Endothelial cell of umbilical vein (primary cell): ENCODE results near the gene UBE2D2. TPM values are rescaled to one million over a fixed set of nuclear protein-coding genes. Genes with fewer than 3 reads are reported as not detected.

Source experiments
- BruUV-seq: library from RNA; stranded (reverse); fragments of 400-500 nt; replicated peaks from 2 replicates; lab custom pipeline; 2021; lab: Mats Ljungman, UMichigan
- CTCF ChIA-PET: fragments of 300-600, 350-600 bp; sonication (Branson Sonifier 250); formaldehyde crosslinking; loops from one replicate; lab custom pipeline; 2021; ENCODE audit warnings: antibody characterized with exemption, inconsistent platforms; lab: Charles Lee
- POLR2A ChIA-PET: fragments of 300-600, 350-600 bp; sonication (Branson Sonifier 250); formaldehyde crosslinking; loops from one replicate; lab custom pipeline; 2021; ENCODE audit warnings: antibody characterized with exemption, inconsistent platforms; lab: Charles Lee
- DNase-seq: peaks from one replicate; pipeline ENCODE4 v3.0.0-alpha.2; 2011; ENCODE audit warnings: low read depth, low spot score
- FAIRE-seq: peaks from 2 replicates; lab custom pipeline; 2011; peaks lifted over from hg19 to GRCh38; lab: Jason Lieb, UNC
- H2AFZ ChIP-seq: 2 replicates; pipeline ENCODE4 v1.6.0; 2012; ENCODE audit warnings: low read depth, low read length, control low read depth, inconsistent platforms
- H3K27ac ChIP-seq: 2 replicates; pipeline ENCODE4 v1.5.1; 2011; ENCODE audit warnings: low read depth, mild to moderate bottlenecking, control low read depth, low read length, moderate library complexity; ENCODE audit not compliant: insufficient read depth
- H3K27me3 ChIP-seq, 2 experiments: 2 replicates each; pipeline versions ENCODE4 v1.6.0 to v1.6.1; 2011; ENCODE audit warnings: low read length in 2 of 2, mixed read lengths in 1 of 2; ENCODE audit not compliant: control insufficient read depth in 2 of 2, insufficient read depth in 2 of 2
- H3K36me3 ChIP-seq, 2 experiments: 2 replicates in 1 of 2; 3 replicates in 1 of 2; pipeline ENCODE4 v1.5.1; 2011; ENCODE audit warnings: low read length in 2 of 2, mild to moderate bottlenecking in 1 of 2, moderate library complexity in 1 of 2; ENCODE audit not compliant: control insufficient read depth in 2 of 2, insufficient read depth in 2 of 2; ENCODE audit errors: extremely low read depth in 1 of 2
- H3K4me1 ChIP-seq: 3 replicates; pipeline ENCODE4 v1.5.1; 2011; ENCODE audit warnings: mild to moderate bottlenecking, low read length; ENCODE audit not compliant: control insufficient read depth, insufficient read depth; ENCODE audit errors: extremely low read depth
- H3K4me2 ChIP-seq: 2 replicates; pipeline ENCODE4 v1.6.1; 2011; ENCODE audit warnings: low read length, control low read depth, mixed read lengths; ENCODE audit not compliant: insufficient read depth
- H3K4me3 ChIP-seq, 3 experiments: fragments of 200-600 bp in 1 of 3; sonication (generic), shearing (Covaris generic) in 1 of 3; replicated peaks in 1 of 3; 2 replicates each; pipeline ENCODE4 v1.5.1; 2011 to 2016; ENCODE audit warnings: control low read depth in 3 of 3, low read length in 3 of 3, mild to moderate bottlenecking in 2 of 3, inconsistent platforms in 1 of 3, low read depth in 1 of 3, moderate library complexity in 1 of 3; ENCODE audit not compliant: insufficient read depth in 1 of 3
- H3K79me2 ChIP-seq: 2 replicates; pipeline ENCODE4 v1.6.0; 2012; ENCODE audit warnings: low read length, inconsistent platforms; ENCODE audit not compliant: control insufficient read depth, insufficient read depth
- H3K9ac ChIP-seq: replicated peaks from 2 replicates; pipeline ENCODE3; 2011; ENCODE audit warnings: low read length, control low read depth; ENCODE audit not compliant: insufficient read depth; ENCODE audit errors: extremely low read depth
- H3K9me1 ChIP-seq: replicated peaks from 3 replicates; pipeline ENCODE4 v1.6.0; 2011; ENCODE audit warnings: mild to moderate bottlenecking, low read length; ENCODE audit not compliant: control insufficient read depth, insufficient read depth; ENCODE audit errors: extremely low read depth
- H3K9me3 ChIP-seq: replicated peaks from 2 replicates; pipeline ENCODE4 v1.5.1; 2012; ENCODE audit warnings: low read length, inconsistent platforms; ENCODE audit not compliant: control insufficient read depth, insufficient read depth
- H4K20me1 ChIP-seq: replicated peaks from 2 replicates; pipeline ENCODE3; 2011; ENCODE audit warnings: mild to moderate bottlenecking, low read length; ENCODE audit not compliant: control insufficient read depth, insufficient read depth; ENCODE audit errors: extremely low read depth
- EZH2 ChIP-seq: IDR thresholded peaks from 2 replicates; pipeline ENCODE4 v1.6.1; 2012; ENCODE audit warnings: borderline replicate concordance, low read depth, mild to moderate bottlenecking, moderate library complexity, low read length, inconsistent platforms; ENCODE audit not compliant: severe bottlenecking
- FOS ChIP-seq: IDR thresholded peaks from 2 replicates; pipeline ENCODE4 v1.6.1; 2011; ENCODE audit warnings: mild to moderate bottlenecking, low read length, moderate library complexity, borderline replicate concordance; ENCODE audit not compliant: insufficient read depth
- GATA2 ChIP-seq: IDR thresholded peaks from 2 replicates; pipeline ENCODE4 v1.7.0; 2011; ENCODE audit warnings: low read depth, mild to moderate bottlenecking, moderate library complexity, mixed read lengths, low read length; ENCODE audit not compliant: insufficient read length, insufficient read depth
- JUN ChIP-seq: IDR thresholded peaks from 2 replicates; pipeline ENCODE4 v1.6.1; 2011; ENCODE audit warnings: borderline replicate concordance, low read depth; ENCODE audit not compliant: insufficient read length, insufficient read depth
- MYC ChIP-seq: IDR thresholded peaks from one replicate; pipeline ENCODE4 v1.6.1; 2011; ENCODE audit warnings: mild to moderate bottlenecking, low read depth, low read length
- POLR2A ChIP-seq: IDR thresholded peaks from 2 replicates; pipeline ENCODE4 v1.6.1; 2012; ENCODE audit warnings: low read depth, mild to moderate bottlenecking, control low read depth, low read length
- POLR2AphosphoS5 ChIP-seq: IDR thresholded peaks from 2 replicates; pipeline ENCODE4 v1.6.1; 2012; ENCODE audit warnings: low read depth, mild to moderate bottlenecking, control low read depth, low read length, moderate library complexity; ENCODE audit not compliant: insufficient read depth
- dilution Hi-C: fragments of 300-500 bp; cut with MboI; formaldehyde crosslinking; loops from one replicate; pipeline ENCODE4 v1.15.0; 2019; ENCODE audit warnings: low sequenced_read_pairs; ENCODE audit not compliant: extremely low pct_ligation_motif_present
- intact Hi-C: fragments of 100-400 bp; cut with micrococcal nuclease; formaldehyde crosslinking; loops from one replicate; pipeline ENCODE4 v1.10.0; 2022
- polyA plus RNA-seq, 4 experiments: library from polyadenylated mRNA; depleted of rRNA in 3 of 4; stranded (reverse) in 3 of 4; unstranded in 1 of 4; fragments of >200 nt; gene quantifications; 2 replicates each; pipeline versions ENCODE4 v1.2.1 to v1.2.3, GENCODE V29; 2011 to 2012; ENCODE audit warnings: missing spikeins in 1 of 4
- total RNA-seq: library from RNA; stranded (reverse); gene quantifications from 2 replicates; pipeline ENCODE4 v1.2.3, GENCODE V29; 2021
- TF ChIP-seq, protein P1 (sequence below), 2 donors: IDR thresholded peaks; 1 replicate in 1 of 2; 2 replicates in 1 of 2; pipeline ENCODE4 v1.5.1; 2011; ENCODE audit warnings: low read length in 2 of 2, mild to moderate bottlenecking in 2 of 2, moderate library complexity in 2 of 2, control low read depth in 1 of 2, inconsistent platforms in 1 of 2, low read depth in 1 of 2; ENCODE audit not compliant: insufficient read depth in 1 of 2; ENCODE audit errors: extremely low read depth in 1 of 2

UBE2D2 gene
- total and polyA plus RNA-seq, 2 donors (not counting 3 experiments of a cell fraction or from before 2014, with no cell fraction given): 45.0 to 156 TPM

DNA sequence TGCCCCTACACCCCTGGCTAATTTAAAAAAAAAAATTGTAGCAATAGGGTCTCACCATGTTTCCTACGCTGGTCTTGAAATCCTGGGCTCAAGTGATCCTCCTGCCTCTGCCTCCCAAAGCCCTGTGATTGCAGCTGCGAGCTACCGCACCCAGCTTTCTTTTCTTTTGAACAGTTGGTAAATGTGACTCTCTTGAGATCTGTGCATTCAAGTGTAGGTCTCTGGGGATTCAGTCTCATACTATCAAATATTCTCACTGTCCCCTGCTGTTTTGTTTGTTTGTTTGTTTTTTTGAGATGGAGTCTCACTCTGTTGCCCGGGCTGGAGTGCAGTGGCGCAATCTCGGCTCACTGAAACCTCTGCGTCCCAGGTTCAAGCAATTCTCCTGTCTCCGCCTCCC, 44.7 kb downstream of the UBE2D2 start:
- intact Hi-C loops: no loop called here
- no peaks in the 10 kb centered on the region for H3K9me3 ChIP-seq
- no peak overlapping the region for H3K4me2 ChIP-seq
- H4K20me1 ChIP-seq: no peaks in the 10 kb centered on the region
- dilution Hi-C loops: no loop called here
- no peaks in the 10 kb centered on the region for H3K9me1 ChIP-seq
- no peaks in the 10 kb centered on the region for H3K27me3 ChIP-seq
- H3K79me2 ChIP-seq: peaks cover 60% of the 10 kb centered on the region
- BruUV-seq: no TSS peak
- no peak for DNase-seq
- no peak overlapping the region for H3K9ac ChIP-seq
- no peak overlapping the region for H3K27ac ChIP-seq
- H3K4me3 ChIP-seq: no peak overlapping the region
- peaks cover 6 to 11% of the 10 kb centered on the region in 2 experiments for H3K36me3 ChIP-seq
- CTCF ChIA-PET: interaction anchor here (1.0 to 2.2 kb wide), 4 partner anchors 17 to 31 kb away, joined by 4 to 7 read pairs (median 4); no protein-coding TSS in a partner anchor
- POLR2A ChIA-PET: no interaction called here
- H3K4me1 ChIP-seq: no peaks in the 10 kb centered on the region
- no peak for FAIRE-seq
- H2AFZ ChIP-seq: no peak overlapping the region
- TF ChIP-seq POLR2AphosphoS5 (no peak), EZH2 (no peak), MYC (no peak), JUN (no peak), GATA2 (no peak), FOS (no peak), POLR2A (no peak)
- TF ChIP-seq, protein P1, sequence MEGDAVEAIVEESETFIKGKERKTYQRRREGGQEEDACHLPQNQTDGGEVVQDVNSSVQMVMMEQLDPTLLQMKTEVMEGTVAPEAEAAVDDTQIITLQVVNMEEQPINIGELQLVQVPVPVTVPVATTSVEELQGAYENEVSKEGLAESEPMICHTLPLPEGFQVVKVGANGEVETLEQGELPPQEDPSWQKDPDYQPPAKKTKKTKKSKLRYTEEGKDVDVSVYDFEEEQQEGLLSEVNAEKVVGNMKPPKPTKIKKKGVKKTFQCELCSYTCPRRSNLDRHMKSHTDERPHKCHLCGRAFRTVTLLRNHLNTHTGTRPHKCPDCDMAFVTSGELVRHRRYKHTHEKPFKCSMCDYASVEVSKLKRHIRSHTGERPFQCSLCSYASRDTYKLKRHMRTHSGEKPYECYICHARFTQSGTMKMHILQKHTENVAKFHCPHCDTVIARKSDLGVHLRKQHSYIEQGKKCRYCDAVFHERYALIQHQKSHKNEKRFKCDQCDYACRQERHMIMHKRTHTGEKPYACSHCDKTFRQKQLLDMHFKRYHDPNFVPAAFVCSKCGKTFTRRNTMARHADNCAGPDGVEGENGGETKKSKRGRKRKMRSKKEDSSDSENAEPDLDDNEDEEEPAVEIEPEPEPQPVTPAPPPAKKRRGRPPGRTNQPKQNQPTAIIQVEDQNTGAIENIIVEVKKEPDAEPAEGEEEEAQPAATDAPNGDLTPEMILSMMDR (IDR thresholded peaks at IDR 0.05; ENCODE audit: extremely low read depth in 1 of 2, insufficient read depth in 1 of 2, low read depth in 1 of 2, low read length in 2 of 2): no peak
